Neural progenitor cell (in vitro differentiated cells): ENCODE data around the gene RAB31. TPM values are rescaled to one million over a fixed set of nuclear protein-coding genes. Genes with fewer than 3 reads are reported as not detected.
A peak's percentile ranks its signal among the peaks of the same experiment; 100 is the strongest.

Source experiments
- DNase-seq: peaks from one replicate; pipeline ENCODE4 v3.0.0-alpha.2; 2016; ENCODE audit warnings: low spot score
- H2AFZ ChIP-seq: fragments of 200-600 bp; sonication (generic); replicated peaks from 2 replicates; pipeline ENCODE4 v1.6.1; 2016; ENCODE audit warnings: antibody characterized with exemption
- H3F3A ChIP-seq: fragments of 200-600 bp; sonication (generic); 2 replicates; pipeline ENCODE4 v1.6.1; 2016; ENCODE audit warnings: antibody characterized with exemption, low read depth
- H3K27ac ChIP-seq: fragments of 200-600 bp; sonication (generic); 2 replicates; pipeline ENCODE4 v1.5.1; 2016; ENCODE audit warnings: mild to moderate bottlenecking
- H3K27me3 ChIP-seq: fragments of 200-600 bp; sonication (generic); 2 replicates; pipeline ENCODE4 v1.6.1; 2016; ENCODE audit warnings: mild to moderate bottlenecking, moderate library complexity
- H3K36me3 ChIP-seq: fragments of 200-600 bp; sonication (generic); 2 replicates; pipeline ENCODE4 v1.5.1; 2016
- H3K4me1 ChIP-seq: fragments of 200-600 bp; sonication (generic); 2 replicates; pipeline ENCODE4 v1.6.1; 2016; ENCODE audit warnings: mixed run types
- H3K4me2 ChIP-seq: fragments of 200-600 bp; sonication (generic); 2 replicates; pipeline ENCODE4 v1.6.1; 2016
- H3K4me3 ChIP-seq: fragments of 200-600 bp; sonication (generic); 2 replicates; pipeline ENCODE4 v1.5.1; 2016
- H3K79me2 ChIP-seq: fragments of 200-600 bp; sonication (generic); 2 replicates; pipeline ENCODE4 v1.6.1; 2016; ENCODE audit warnings: low read depth
- H3K9ac ChIP-seq: fragments of 200-600 bp; sonication (generic); 2 replicates; pipeline ENCODE4 v1.6.1; 2016
- H3K9me3 ChIP-seq: fragments of 200-600 bp; sonication (generic); 2 replicates; pipeline ENCODE4 v1.5.1; 2016; ENCODE audit warnings: low read depth
- H4K20me1 ChIP-seq: fragments of 200-600 bp; sonication (generic); 2 replicates; pipeline ENCODE4 v1.6.1; 2016; ENCODE audit warnings: low read depth
- H3K27ac Mint-ChIP-seq: 3 replicates; pipeline ENCODE4 v1.8.0; 2021; ENCODE audit warnings: mixed read lengths
- H3K27me3 Mint-ChIP-seq: 2 replicates; pipeline ENCODE4 v1.8.0; 2022; ENCODE audit warnings: low read depth, mild to moderate bottlenecking, inconsistent platforms, moderate library complexity, mixed read lengths; ENCODE audit not compliant: insufficient read depth
- H3K36me3 Mint-ChIP-seq: 3 replicates; pipeline ENCODE4 v1.8.0; 2021; ENCODE audit warnings: mixed read lengths
- H3K4me1 Mint-ChIP-seq: 3 replicates; pipeline ENCODE4 v1.8.0; 2021; ENCODE audit warnings: mixed read lengths
- H3K4me3 Mint-ChIP-seq: 3 replicates; pipeline ENCODE4 v1.8.0; 2021; ENCODE audit warnings: mild to moderate bottlenecking, moderate library complexity, mixed read lengths
- H3K9me3 Mint-ChIP-seq: 3 replicates; pipeline ENCODE4 v1.8.0; 2020; ENCODE audit warnings: mixed read lengths
- EZH2 ChIP-seq: fragments of 200-600 bp; sonication (generic); IDR thresholded peaks from 2 replicates; pipeline ENCODE4 v1.6.1; 2017; ENCODE audit warnings: antibody characterized with exemption, mild to moderate bottlenecking, moderate library complexity
- EZH2phosphoT487 ChIP-seq: fragments of 200-600 bp; sonication (generic); IDR thresholded peaks from 2 replicates; pipeline ENCODE4 v1.6.1; 2017; ENCODE audit warnings: antibody characterized with exemption
- total RNA-seq: library from RNA; depleted of rRNA; stranded (reverse); fragments of >200 nt; gene quantifications from 2 replicates; pipeline ENCODE4 v1.2.3, GENCODE V29; 2015; ENCODE audit warnings: low replicate concordance
- TF ChIP-seq, protein P1 (sequence below): fragments of 200-600 bp; sonication (generic); IDR thresholded peaks from 2 replicates; pipeline ENCODE4 v1.5.1; 2017; ENCODE audit warnings: antibody characterized with exemption, mild to moderate bottlenecking

RAB31 gene
- total RNA-seq, 1 donor from 2014 or later, result 5.0 TPM

GRCh38 chr18:9764011-9764481 lies 55.9 kb downstream of the RAB31 start:
- DNase-seq, result no peak
- H3K4me3 Mint-ChIP-seq, result no peak overlapping the region

GRCh38 chr18:9765501-9765900 lies 57.4 kb downstream of the RAB31 start:
- peaks cover 11% of the 10 kb centered on the region for H3K9me3 Mint-ChIP-seq
- Histone ChIP-seq H3F3A (no peaks in the 10 kb centered on the region), H3K79me2 (no peaks in the 10 kb centered on the region), H2AFZ (no peak overlapping the region), H3K27me3 (no peaks in the 10 kb centered on the region), H3K9ac (no peak overlapping the region), H3K4me1 (peaks cover 7% of the 10 kb centered on the region), H3K27ac (no peak overlapping the region), H3K4me2 (no peak overlapping the region), H3K4me3 (no peak overlapping the region), H3K36me3 (no peaks in the 10 kb centered on the region), H4K20me1 (no peaks in the 10 kb centered on the region), H3K9me3 (no peaks in the 10 kb centered on the region)
- TF ChIP-seq EZH2phosphoT487, result no peak
- no peak for TF ChIP-seq EZH2
- TF ChIP-seq, protein P1, sequence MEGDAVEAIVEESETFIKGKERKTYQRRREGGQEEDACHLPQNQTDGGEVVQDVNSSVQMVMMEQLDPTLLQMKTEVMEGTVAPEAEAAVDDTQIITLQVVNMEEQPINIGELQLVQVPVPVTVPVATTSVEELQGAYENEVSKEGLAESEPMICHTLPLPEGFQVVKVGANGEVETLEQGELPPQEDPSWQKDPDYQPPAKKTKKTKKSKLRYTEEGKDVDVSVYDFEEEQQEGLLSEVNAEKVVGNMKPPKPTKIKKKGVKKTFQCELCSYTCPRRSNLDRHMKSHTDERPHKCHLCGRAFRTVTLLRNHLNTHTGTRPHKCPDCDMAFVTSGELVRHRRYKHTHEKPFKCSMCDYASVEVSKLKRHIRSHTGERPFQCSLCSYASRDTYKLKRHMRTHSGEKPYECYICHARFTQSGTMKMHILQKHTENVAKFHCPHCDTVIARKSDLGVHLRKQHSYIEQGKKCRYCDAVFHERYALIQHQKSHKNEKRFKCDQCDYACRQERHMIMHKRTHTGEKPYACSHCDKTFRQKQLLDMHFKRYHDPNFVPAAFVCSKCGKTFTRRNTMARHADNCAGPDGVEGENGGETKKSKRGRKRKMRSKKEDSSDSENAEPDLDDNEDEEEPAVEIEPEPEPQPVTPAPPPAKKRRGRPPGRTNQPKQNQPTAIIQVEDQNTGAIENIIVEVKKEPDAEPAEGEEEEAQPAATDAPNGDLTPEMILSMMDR, result no peak
- no peak overlapping the region for H3K27ac Mint-ChIP-seq
- DNase-seq, result no peak
- H3K4me1 Mint-ChIP-seq, result peaks cover 21% of the 10 kb centered on the region
- no peaks in the 10 kb centered on the region for H3K36me3 Mint-ChIP-seq
- H3K4me3 Mint-ChIP-seq, result no peak overlapping the region
- peaks cover 2% of the 10 kb centered on the region for H3K27me3 Mint-ChIP-seq

More at GRCh38 chr18:9764011-9764481, 55.9 kb downstream of the RAB31 start:
- no peaks in the 10 kb centered on the region for H3K36me3 ChIP-seq
- Mint-ChIP-seq H3K27me3 (peaks cover 2% of the 10 kb centered on the region), H3K27ac (peak overlapping the region; percentile 70), H3K9me3 (peaks cover 8% of the 10 kb centered on the region), H3K36me3 (no peaks in the 10 kb centered on the region), H3K4me1 (peaks cover 13% of the 10 kb centered on the region)
- H3K4me1 ChIP-seq, result peaks cover 7% of the 10 kb centered on the region
- no peak overlapping the region for H3K4me3 ChIP-seq
- H3F3A ChIP-seq, result no peaks in the 10 kb centered on the region
- H3K79me2 ChIP-seq, result no peaks in the 10 kb centered on the region
- TF ChIP-seq EZH2phosphoT487 (no peak), EZH2 (no peak)
- TF ChIP-seq, protein P1, result no peak
- H3K27ac ChIP-seq, result no peak overlapping the region
- H3K9me3 ChIP-seq, result no peaks in the 10 kb centered on the region
- no peaks in the 10 kb centered on the region for H4K20me1 ChIP-seq
- H2AFZ ChIP-seq, result no peak overlapping the region
- no peak overlapping the region for H3K9ac ChIP-seq
- no peaks in the 10 kb centered on the region for H3K27me3 ChIP-seq
- no peak overlapping the region for H3K4me2 ChIP-seq

DNA sequence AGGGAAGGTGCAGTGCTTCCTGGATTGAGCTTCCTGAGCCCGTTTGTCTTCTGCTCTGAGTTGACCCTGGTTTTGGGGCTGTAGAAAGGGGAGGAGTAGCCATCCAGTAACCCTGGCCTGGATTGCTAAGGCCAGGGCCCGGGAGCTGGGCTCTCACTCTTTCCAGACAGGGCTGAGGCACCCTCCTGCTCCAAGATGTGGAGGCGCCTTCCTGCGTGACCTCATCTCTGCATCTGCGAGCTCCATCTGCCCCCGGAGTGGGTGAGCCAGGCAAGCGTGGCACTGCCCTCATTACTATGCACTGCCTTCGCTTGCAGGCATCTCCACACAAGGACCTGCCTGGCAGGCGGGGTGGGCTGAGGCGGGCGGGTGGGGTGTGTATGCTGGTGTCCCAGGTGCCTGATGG lies 58.0 kb downstream of the RAB31 start:
- H3K27me3 Mint-ChIP-seq, result peaks cover 2% of the 10 kb centered on the region
- H3K27ac Mint-ChIP-seq, result no peak overlapping the region
- H3K27ac ChIP-seq, result no peak overlapping the region
- H3K4me2 ChIP-seq, result no peak overlapping the region
- no peak overlapping the region for H3K9ac ChIP-seq
- no peaks in the 10 kb centered on the region for H4K20me1 ChIP-seq
- H3K9me3 Mint-ChIP-seq, result peaks cover 11% of the 10 kb centered on the region
- no peaks in the 10 kb centered on the region for H3K9me3 ChIP-seq
- no peak overlapping the region for H3K4me3 Mint-ChIP-seq
- TF ChIP-seq EZH2 (no peak), EZH2phosphoT487 (no peak)
- TF ChIP-seq, protein P1, result no peak
- H3K27me3 ChIP-seq, result no peaks in the 10 kb centered on the region
- no peak for DNase-seq
- no peak overlapping the region for H2AFZ ChIP-seq
- H3K4me1 ChIP-seq, result peaks cover 7% of the 10 kb centered on the region
- H3K4me3 ChIP-seq, result no peak overlapping the region
- no peaks in the 10 kb centered on the region for H3K36me3 ChIP-seq
- H3K4me1 Mint-ChIP-seq, result peaks cover 21% of the 10 kb centered on the region
- no peaks in the 10 kb centered on the region for H3F3A ChIP-seq
- no peaks in the 10 kb centered on the region for H3K79me2 ChIP-seq
- no peaks in the 10 kb centered on the region for H3K36me3 Mint-ChIP-seq
